SW480 (cell line): ENCODE measurements around the gene NOL6.
A peak's percentile ranks its signal among the peaks of the same experiment; 100 is the strongest.
"Not testable (repeated sequence)": the region's sequence is repeated elsewhere in the genome, so short reads cannot be mapped to it uniquely, and the experiment has no call there.

Experiments
- DNase-seq: peaks from one replicate; pipeline ENCODE4 v3.0.0-alpha.2; 2016; ENCODE audit warnings: low spot score

NOL6 gene

GRCh38 chr9:33471361-33471760 lies 2.4 kb downstream of the NOL6 start:
- DNase-seq: no peak

- no peak for DNase-seq
Observed at GRCh38 chr9:33469891-33470290, 3.8 kb downstream of the NOL6 start.

- DNase-seq: no peak
Observed at GRCh38 chr9:33468797-33469621, 4.7 kb downstream of the NOL6 start.

- no peak for DNase-seq
Observed at GRCh38 chr9:33468215-33468730, 5.5 kb downstream of the NOL6 start.

- no peak for DNase-seq
Observed at GRCh38 chr9:33467526-33467925, 6.2 kb downstream of the NOL6 start.

GRCh38 chr9:33466565-33467495 lies 6.9 kb downstream of the NOL6 start:
- no peak for DNase-seq

GRCh38 chr9:33465596-33466564 lies 7.8 kb downstream of the NOL6 start:
- no peak for DNase-seq

GRCh38 chr9:33465096-33465495 lies 8.6 kb downstream of the NOL6 start:
- DNase-seq: no peak

GRCh38 chr9:33464045-33464636 lies 9.6 kb downstream of the NOL6 start:
- no peak for DNase-seq

- no peak for DNase-seq
Observed at GRCh38 chr9:33463151-33463550, 10.6 kb downstream of the NOL6 start.

GRCh38 chr9:33461492-33461891 lies 12.2 kb downstream of the NOL6 start:
- no peak for DNase-seq

GRCh38 chr9:33460854-33461253 lies 12.9 kb downstream of the NOL6 start:
- DNase-seq: no peak

- no peak for DNase-seq
Observed at GRCh38 chr9:33459115-33459514, 14.6 kb downstream of the NOL6 start.

GRCh38 chr9:33458444-33458843 lies 15.3 kb downstream of the NOL6 start:
- peak; percentile 81 for DNase-seq

- no peak for DNase-seq
Observed at GRCh38 chr9:33455945-33456344, 17.8 kb downstream of the NOL6 start.

GRCh38 chr9:33455456-33455855 lies 18.3 kb downstream of the NOL6 start:
- not testable (repeated sequence) for DNase-seq

GRCh38 chr9:33454661-33455026 lies 19.1 kb downstream of the NOL6 start:
- not testable (repeated sequence) for DNase-seq

GRCh38 chr9:33453999-33454660 lies 19.6 kb downstream of the NOL6 start:
- no peak for DNase-seq

GRCh38 chr9:33453286-33453860 lies 20.4 kb downstream of the NOL6 start:
- DNase-seq: no peak

- DNase-seq: peak; percentile 69
Observed at GRCh38 chr9:33452828-33453271, 20.9 kb downstream of the NOL6 start.
